Neuron (in vitro differentiated cells): Measurements from ENCODE around the gene HEMGN.

Experiments
- H2AFZ ChIP-seq: one replicate; pipeline ENCODE4 v1.6.1; 2013; ENCODE audit warnings: low read depth, mild to moderate bottlenecking, inconsistent platforms, low read length, moderate library complexity
- H3K27me3 ChIP-seq: one replicate; pipeline ENCODE4 v1.6.1; 2013; ENCODE audit warnings: low read length; ENCODE audit not compliant: insufficient read depth
- H3K36me3 ChIP-seq: one replicate; pipeline ENCODE4 v1.6.1; 2013; ENCODE audit warnings: low read length; ENCODE audit not compliant: insufficient read depth
- H3K4me1 ChIP-seq: one replicate; pipeline ENCODE4 v1.6.1; 2013; ENCODE audit warnings: low read length; ENCODE audit not compliant: insufficient read depth
- H3K4me3 ChIP-seq: 2 replicates; pipeline ENCODE4 v1.5.1; 2013; ENCODE audit warnings: mild to moderate bottlenecking, low read length, moderate library complexity
- H3K9me3 ChIP-seq: one replicate; pipeline ENCODE4 v1.6.1; 2013; ENCODE audit warnings: low read length

Gene HEMGN

DNA sequence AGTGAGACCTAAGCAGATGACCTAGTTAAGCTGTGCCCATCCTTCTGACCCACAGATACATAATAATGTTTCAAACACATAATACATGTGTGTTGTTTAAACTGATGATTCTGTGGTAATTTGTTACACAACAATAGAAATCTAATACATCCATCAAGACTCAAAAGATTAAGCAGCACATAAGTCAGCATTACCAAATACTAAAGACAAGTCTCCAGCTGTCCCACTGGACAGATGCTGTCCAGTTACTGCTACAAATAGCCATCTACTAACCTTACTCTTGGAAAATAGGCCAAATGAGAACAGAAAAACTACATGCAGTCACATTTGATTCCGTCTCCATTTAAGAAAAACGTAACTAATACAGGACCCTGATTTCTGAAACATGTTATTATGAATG is 26.4 kb downstream of the HEMGN start:
- Histone ChIP-seq H3K36me3 (peaks cover 31% of the 10 kb centered on the region), H2AFZ (no peak overlapping the region), H3K4me3 (no peak overlapping the region), H3K4me1 (no peaks in the 10 kb centered on the region), H3K27me3 (no peaks in the 10 kb centered on the region), H3K9me3 (no peaks in the 10 kb centered on the region)

DNA sequence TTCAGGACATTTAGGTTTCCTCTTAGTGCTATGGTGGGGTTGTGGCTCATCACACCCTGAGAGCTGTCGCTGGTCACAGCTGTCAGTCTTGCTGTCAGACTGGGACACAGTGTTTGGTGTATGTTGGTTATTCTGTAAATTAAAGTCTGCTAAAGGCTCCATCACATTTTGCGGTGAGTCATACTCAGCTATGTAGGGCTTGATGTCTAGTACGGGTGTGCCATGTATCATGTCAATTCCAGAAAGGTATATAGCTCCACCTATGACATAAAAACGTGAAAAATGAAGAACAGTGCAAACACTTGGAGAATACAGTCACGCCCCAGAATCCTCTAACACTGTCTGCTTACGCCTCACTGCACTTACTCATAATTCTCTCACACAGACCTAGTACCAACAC is 27.6 kb downstream of the HEMGN start:
- no peaks in the 10 kb centered on the region for H3K9me3 ChIP-seq
- no peaks in the 10 kb centered on the region for H3K4me1 ChIP-seq
- peaks cover 39% of the 10 kb centered on the region for H3K36me3 ChIP-seq
- H3K4me3 ChIP-seq: no peak overlapping the region
- H3K27me3 ChIP-seq: no peaks in the 10 kb centered on the region
- H2AFZ ChIP-seq: no peak overlapping the region

DNA sequence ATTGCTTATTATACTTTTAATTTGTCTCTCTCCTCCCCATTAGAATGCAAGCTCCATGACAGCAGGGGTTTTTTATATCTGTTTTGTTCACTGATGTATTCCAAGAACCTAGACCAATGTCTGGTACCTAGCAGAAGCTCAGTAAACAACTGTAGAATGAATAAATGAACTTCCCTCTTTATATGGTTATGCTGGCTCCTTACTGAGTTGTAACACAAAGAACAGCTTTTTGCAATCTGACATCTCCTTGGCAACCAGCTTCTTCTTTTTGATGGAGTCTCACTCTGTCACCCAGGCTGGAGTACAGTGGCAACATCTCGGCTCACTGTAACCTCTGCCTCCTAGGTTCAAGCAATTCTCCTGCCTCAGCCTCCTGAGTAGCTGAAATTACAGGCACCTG is 29.3 kb downstream of the HEMGN start:
- no peaks in the 10 kb centered on the region for H3K4me1 ChIP-seq
- H3K36me3 ChIP-seq: peaks cover 44% of the 10 kb centered on the region
- H3K4me3 ChIP-seq: no peak overlapping the region
- peaks cover 4% of the 10 kb centered on the region for H3K9me3 ChIP-seq
- H3K27me3 ChIP-seq: no peaks in the 10 kb centered on the region
- no peak overlapping the region for H2AFZ ChIP-seq

DNA sequence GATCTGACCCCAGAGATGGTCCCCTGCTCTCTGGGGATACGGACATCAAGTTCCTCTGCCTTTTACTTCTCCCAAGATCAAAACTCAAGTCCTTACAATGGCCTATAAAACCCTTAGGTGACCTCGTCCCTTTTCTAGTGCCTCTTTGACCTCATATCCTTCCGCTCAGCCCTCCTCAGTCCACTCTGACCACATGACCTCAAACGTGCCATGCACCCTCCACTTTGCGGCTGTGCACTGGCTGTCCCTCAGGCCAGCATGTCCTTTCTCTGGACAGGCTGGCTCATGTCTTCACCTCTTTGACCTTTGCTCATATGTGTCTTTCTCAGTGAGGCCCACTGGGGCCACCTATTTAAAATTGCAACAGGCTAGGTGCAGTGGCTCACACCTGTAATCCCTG is 30.3 kb downstream of the HEMGN start:
- peaks cover 40% of the 10 kb centered on the region for H3K36me3 ChIP-seq
- H3K9me3 ChIP-seq: peaks cover 4% of the 10 kb centered on the region
- no peak overlapping the region for H3K4me3 ChIP-seq
- no peaks in the 10 kb centered on the region for H3K4me1 ChIP-seq
- no peak overlapping the region for H2AFZ ChIP-seq
- no peaks in the 10 kb centered on the region for H3K27me3 ChIP-seq

DNA sequence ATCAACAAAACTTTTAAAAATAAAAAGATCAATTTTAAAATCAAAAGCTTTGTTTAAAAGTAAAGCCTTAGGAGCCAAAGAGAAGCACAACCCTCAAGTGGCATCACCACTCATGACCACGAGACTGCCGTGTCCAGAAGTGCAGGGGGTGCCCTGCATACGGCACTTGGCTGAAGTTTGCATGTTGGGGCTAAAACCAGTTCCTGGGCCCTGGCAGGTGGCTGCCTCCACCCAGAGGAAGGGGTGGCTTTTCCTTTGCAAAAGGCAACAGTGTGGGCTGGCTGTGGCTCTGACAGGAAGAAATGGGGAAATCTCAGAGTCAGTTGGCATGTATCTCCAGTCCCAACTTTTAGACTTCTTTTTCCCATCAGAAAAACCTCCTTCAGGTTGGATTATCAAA is 30.9 kb downstream of the HEMGN start:
- Histone ChIP-seq H3K4me1 (no peaks in the 10 kb centered on the region), H3K4me3 (no peak overlapping the region), H3K9me3 (peaks cover 4% of the 10 kb centered on the region), H2AFZ (no peak overlapping the region), H3K27me3 (no peaks in the 10 kb centered on the region), H3K36me3 (peaks cover 34% of the 10 kb centered on the region)

DNA sequence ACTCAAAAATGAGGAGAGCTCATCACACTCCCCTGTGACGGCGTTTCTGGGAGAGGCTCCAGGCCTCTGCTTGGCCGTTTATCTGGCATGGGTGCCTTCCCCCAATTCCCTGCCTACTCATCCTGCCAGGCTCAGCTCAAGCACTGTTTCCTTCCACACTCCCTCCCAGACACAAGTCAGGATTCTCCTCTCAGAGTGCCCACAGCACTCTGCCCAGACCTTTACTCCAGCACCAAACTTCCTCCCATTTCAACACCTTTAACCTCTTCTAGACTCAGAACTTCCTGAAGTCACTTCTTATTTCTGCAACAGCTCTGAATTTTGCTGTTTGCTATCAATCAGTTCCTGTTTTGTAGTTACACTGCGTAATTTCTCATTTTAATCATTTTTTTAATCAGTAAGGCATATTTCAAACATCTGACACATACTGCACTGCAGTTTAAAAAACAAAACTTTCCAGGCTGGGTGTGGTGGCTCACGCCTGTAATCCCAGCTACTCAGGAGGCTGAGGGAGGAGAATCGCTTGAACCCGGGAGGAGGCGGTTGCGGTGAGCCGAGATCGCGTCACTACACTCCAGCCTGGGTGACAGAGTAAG is 31.6 kb downstream of the HEMGN start:
- peaks cover 4% of the 10 kb centered on the region for H3K9me3 ChIP-seq
- peaks cover 31% of the 10 kb centered on the region for H3K36me3 ChIP-seq

DNA sequence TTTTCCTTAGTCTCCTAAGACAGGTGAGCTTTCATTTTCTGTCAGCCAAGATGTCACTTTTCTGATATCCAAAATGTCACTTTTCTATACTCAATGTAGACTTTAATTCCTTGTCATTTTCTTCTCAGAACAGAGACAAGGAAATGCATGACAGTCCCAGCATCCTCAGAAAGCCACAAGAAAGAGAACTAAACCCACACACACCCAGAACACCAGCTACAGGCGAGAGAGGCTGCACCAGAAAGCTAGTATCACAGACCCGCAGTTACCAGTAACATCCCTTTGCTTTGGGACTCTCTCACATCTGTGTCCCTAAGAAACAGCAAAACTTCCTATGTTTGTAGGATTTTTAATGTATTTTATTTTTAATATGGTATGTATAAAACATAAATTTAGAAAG is 32.7 kb downstream of the HEMGN start:
- Histone ChIP-seq H3K27me3 (no peaks in the 10 kb centered on the region), H3K9me3 (peaks cover 4% of the 10 kb centered on the region), H3K4me3 (no peak overlapping the region), H2AFZ (no peak overlapping the region), H3K36me3 (peaks cover 27% of the 10 kb centered on the region), H3K4me1 (no peaks in the 10 kb centered on the region)

More for the DNA sequence above, 31.6 kb downstream of the HEMGN start:
- Histone ChIP-seq H3K4me3 (no peak overlapping the region), H3K27me3 (no peaks in the 10 kb centered on the region), H2AFZ (no peak overlapping the region), H3K4me1 (no peaks in the 10 kb centered on the region)

DNA sequence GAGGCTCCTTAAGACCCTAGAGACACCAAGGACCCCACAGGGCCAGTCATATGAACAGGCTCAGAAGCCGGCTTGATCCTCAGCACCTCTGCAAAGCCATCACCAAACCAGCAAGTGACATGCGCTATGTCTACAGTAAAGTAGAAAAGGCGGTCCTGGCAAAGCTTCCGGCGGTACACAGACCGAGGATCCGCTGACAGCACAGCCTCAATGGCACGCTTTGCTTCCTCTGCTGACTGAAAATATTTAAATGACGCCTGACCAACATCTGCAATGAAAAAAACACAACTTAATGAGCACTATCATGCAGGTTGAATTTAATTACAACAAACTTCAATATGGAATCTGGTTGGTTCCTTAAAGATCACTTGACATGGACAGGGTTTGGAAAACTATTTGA is 33.2 kb downstream of the HEMGN start:
- H3K27me3 ChIP-seq: no peaks in the 10 kb centered on the region
- H2AFZ ChIP-seq: no peak overlapping the region
- peaks cover 22% of the 10 kb centered on the region for H3K36me3 ChIP-seq
- H3K9me3 ChIP-seq: peaks cover 4% of the 10 kb centered on the region
- H3K4me1 ChIP-seq: no peaks in the 10 kb centered on the region
- H3K4me3 ChIP-seq: no peak overlapping the region

DNA sequence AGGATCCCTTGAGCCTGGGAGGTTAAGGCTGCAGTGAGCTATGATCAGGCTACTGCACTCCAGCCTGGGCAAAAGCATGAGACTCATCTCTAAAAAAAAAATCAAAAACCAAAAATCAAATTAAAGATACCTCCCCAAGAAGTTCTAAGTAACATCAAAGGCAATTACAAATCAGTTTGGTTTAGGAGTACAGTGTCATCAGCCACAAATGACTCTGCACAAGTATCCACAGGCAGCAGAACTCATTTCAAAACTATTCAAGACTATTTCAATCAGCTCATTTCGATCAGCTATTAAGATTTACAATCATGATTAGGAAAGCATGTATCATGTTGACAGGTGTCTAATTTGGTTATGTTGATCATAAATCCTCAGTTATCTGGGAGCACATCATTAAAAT is 34.8 kb downstream of the HEMGN start:
- Histone ChIP-seq H3K36me3 (peaks cover 21% of the 10 kb centered on the region), H3K9me3 (peaks cover 4% of the 10 kb centered on the region), H3K27me3 (no peaks in the 10 kb centered on the region), H3K4me3 (no peak overlapping the region), H3K4me1 (no peaks in the 10 kb centered on the region), H2AFZ (no peak overlapping the region)

DNA sequence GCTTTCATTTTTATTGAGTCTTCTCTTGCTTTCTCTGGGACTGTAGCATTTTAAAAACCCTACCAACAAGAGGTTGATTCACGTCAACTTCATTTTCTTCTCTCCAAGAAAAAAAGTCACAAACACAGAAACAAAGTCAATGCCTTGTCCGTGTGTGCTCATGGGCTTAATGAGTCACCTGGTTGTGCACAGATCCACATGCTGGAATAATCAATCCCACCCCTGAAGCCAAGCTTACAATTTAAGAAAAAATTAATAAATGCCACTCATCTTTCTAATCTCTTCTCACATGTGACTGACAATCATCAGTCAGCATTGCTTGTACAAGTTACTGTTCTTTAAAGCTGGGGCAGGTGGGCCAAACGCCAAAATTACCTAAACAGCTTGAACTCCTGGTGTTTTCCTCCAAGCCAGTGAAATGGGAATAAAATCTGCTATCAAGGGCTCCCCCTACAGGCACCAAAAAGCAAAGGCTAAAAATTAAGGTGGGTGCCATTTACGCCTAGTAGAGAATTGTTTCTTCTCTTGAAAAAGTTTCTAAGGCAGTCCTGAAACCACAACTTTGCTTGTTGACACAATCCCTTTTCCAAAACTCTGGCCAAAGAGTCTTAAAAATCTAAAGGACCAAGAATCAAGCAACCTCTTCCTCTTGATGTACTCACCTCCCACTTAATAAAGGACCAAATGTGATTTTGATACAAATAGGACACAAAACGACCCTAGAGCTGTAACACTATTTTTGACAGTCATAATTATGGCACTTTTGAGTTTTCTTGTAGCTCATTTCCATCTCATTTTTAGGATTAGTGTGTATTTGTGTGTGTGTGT is 37.0 kb downstream of the HEMGN start:
- no peaks in the 10 kb centered on the region for H3K4me1 ChIP-seq
- no peak overlapping the region for H3K4me3 ChIP-seq
- H3K36me3 ChIP-seq: peaks cover 17% of the 10 kb centered on the region
- no peak overlapping the region for H2AFZ ChIP-seq
- H3K27me3 ChIP-seq: no peaks in the 10 kb centered on the region
- H3K9me3 ChIP-seq: peaks cover 4% of the 10 kb centered on the region

DNA sequence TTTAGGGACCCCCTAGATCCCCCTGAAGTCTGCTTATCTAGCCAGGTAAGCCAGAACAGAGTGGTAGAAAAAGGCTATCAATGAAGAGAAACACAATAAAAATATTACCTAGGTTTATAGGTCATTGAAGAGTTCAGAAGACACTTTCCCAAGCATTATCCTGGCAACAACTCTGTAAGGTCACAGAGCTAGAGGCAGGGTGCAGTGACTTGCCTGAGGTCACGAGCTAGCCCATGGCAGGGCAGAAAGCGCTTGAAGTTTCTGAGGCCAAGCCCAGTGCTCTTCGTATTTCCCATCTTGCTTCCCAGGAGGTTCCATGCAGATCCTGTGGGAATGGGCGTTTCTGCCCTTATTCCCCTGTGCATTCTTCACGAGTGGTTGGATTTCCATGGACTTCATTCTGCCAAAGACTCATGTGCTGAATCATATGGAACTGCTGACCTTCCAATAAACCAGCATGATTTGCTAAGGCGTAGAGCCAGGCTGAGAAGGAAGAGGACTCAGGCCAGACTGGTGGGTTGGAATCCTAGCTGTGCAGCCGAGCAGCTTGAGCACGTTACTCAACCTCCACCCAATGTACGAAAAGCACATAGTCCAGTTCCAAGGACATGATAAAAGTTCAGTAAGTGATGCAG is 37.8 kb downstream of the HEMGN start:
- H3K27me3 ChIP-seq: no peaks in the 10 kb centered on the region
- H3K4me3 ChIP-seq: no peak overlapping the region
- no peaks in the 10 kb centered on the region for H3K4me1 ChIP-seq
- peaks cover 4% of the 10 kb centered on the region for H3K9me3 ChIP-seq
- H2AFZ ChIP-seq: no peak overlapping the region
- peaks cover 12% of the 10 kb centered on the region for H3K36me3 ChIP-seq

DNA sequence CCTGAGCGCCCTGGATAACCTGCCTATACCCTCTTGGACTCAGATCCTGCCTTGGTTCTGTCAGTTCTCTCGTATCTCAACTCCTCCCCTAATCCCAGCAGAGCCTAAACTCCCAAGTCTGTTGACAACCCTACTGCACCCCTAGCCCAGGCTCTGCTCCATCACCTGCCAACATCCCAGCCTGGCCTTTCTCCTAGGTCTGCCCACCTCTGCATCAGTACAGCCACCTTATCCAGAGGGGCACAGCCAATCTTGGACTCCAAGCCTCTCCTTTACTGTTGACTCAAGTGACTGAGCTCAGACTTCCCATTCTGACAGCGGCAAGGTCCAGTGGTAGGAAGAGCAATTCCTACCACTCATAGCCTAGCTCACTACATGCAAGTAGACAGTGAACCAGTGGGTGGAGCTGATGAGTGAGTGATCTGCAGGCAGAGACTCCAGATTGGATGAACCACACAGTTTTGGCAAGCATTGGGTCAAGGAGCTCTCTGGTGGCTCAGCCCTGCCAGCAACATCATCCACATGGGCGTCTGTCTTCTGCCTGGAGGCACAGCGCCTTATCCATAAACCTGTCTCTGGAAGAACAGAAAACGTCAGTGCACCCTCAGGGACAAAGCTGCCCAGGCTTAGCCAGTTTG is 42.2 kb downstream of the HEMGN start:
- Histone ChIP-seq H2AFZ (no peak overlapping the region), H3K4me3 (no peak overlapping the region), H3K9me3 (peaks cover 2% of the 10 kb centered on the region), H3K4me1 (no peaks in the 10 kb centered on the region), H3K27me3 (no peaks in the 10 kb centered on the region), H3K36me3 (peaks cover 2% of the 10 kb centered on the region)

DNA sequence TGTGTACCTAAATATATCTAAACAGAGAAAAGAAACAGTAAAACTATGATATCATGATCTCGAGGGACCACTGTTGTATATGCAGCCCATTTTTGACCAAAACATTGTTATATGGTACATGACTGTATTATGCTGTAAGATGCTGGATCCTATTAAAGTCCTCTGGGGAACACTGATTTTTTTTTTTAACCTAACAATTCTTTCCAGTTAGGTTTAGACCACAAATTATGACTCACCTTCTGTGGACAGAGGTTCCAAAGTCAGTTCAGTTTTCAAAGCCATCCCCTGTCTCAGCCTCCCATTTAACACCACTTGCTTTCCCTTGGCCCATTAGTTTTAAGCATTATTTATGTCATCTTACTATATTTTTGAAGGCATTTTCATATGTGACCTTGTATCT is 42.8 kb downstream of the HEMGN start:
- no peak overlapping the region for H2AFZ ChIP-seq
- H3K36me3 ChIP-seq: no peaks in the 10 kb centered on the region
- H3K27me3 ChIP-seq: no peaks in the 10 kb centered on the region
- peaks cover 2% of the 10 kb centered on the region for H3K9me3 ChIP-seq
- H3K4me3 ChIP-seq: no peak overlapping the region
- H3K4me1 ChIP-seq: no peaks in the 10 kb centered on the region
